D721Med (cell line): ENCODE measurements around the gene MYCBP2.

Experiments
- DNase-seq: peaks from one replicate; pipeline ENCODE4 v3.0.0; 2011; ENCODE audit warnings: low spot score; ENCODE audit not compliant: insufficient read length
- FAIRE-seq: peaks from 2 replicates; lab custom pipeline; 2011; peaks lifted over from hg19 to GRCh38; lab: Jason Lieb, UNC
- CTCF ChIP-seq: IDR thresholded peaks from 2 replicates; pipeline ENCODE4 v1.5.1; 2012; ENCODE audit warnings: mild to moderate bottlenecking, control low read depth; ENCODE audit not compliant: insufficient read depth; ENCODE audit errors: missing control alignments

The MYCBP2 gene

GRCh38 chr13:77239312-77239711, 87.6 kb downstream of the MYCBP2 start:
- TF ChIP-seq CTCF = no peak
- DNase-seq (no peak), FAIRE-seq (no peak)

- DNase-seq (no peak), FAIRE-seq (no peak)
- no peak for TF ChIP-seq CTCF
Observed at GRCh38 chr13:77235456-77236022, 91.4 kb downstream of the MYCBP2 start.

- no peak for DNase-seq
- no peak for TF ChIP-seq CTCF
- FAIRE-seq = no peak
Observed at GRCh38 chr13:77233159-77233558, 93.7 kb downstream of the MYCBP2 start.

GRCh38 chr13:77230560-77230959, 96.3 kb downstream of the MYCBP2 start:
- no peak for TF ChIP-seq CTCF
- FAIRE-seq (no peak), DNase-seq (no peak)

- FAIRE-seq (no peak), DNase-seq (no peak)
- no peak for TF ChIP-seq CTCF
Observed at GRCh38 chr13:77225946-77226345, 100.9 kb downstream of the MYCBP2 start.

GRCh38 chr13:77222909-77223308, 104.0 kb downstream of the MYCBP2 start:
- no peak for FAIRE-seq
- DNase-seq = no peak
- TF ChIP-seq CTCF = no peak

- TF ChIP-seq CTCF = no peak
- FAIRE-seq = no peak
- DNase-seq = no peak
Observed at GRCh38 chr13:77222000-77222690, 104.7 kb downstream of the MYCBP2 start.
